Keratinocyte (primary cell): ENCODE results near the gene ZKSCAN1.

Source experiments
- EZH2 ChIP-seq: IDR thresholded peaks from one replicate; pipeline ENCODE4 v1.6.1; 2012; ENCODE audit warnings: inconsistent platforms, mild to moderate bottlenecking, low read length, moderate library complexity
- TF ChIP-seq, protein P1 (sequence below), 3 experiments: IDR thresholded peaks in 1 of 3; conservative IDR thresholded peaks in 1 of 3; optimal IDR thresholded peaks in 1 of 3; 2 replicates in 2 of 3; 3 replicates in 1 of 3; pipeline versions ENCODE3 to v1.5.1; 2011; ENCODE audit warnings: low read length in 3 of 3, mild to moderate bottlenecking in 3 of 3, moderate library complexity in 2 of 3, control low read depth in 1 of 3, inconsistent platforms in 1 of 3; ENCODE audit not compliant: insufficient read depth in 2 of 3; ENCODE audit errors: extremely low read depth in 1 of 3

DNA sequence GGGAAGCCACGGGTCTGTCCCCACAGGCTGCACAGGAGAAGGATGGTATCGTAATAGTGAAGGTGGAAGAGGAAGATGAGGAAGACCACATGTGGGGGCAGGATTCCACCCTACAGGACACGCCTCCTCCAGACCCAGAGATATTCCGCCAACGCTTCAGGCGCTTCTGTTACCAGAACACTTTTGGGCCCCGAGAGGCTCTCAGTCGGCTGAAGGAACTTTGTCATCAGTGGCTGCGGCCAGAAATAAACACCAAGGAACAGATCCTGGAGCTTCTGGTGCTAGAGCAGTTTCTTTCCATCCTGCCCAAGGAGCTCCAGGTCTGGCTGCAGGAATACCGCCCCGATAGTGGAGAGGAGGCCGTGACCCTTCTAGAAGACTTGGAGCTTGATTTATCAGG, 8.1 kb downstream of the ZKSCAN1 start:
- TF ChIP-seq, protein P1, sequence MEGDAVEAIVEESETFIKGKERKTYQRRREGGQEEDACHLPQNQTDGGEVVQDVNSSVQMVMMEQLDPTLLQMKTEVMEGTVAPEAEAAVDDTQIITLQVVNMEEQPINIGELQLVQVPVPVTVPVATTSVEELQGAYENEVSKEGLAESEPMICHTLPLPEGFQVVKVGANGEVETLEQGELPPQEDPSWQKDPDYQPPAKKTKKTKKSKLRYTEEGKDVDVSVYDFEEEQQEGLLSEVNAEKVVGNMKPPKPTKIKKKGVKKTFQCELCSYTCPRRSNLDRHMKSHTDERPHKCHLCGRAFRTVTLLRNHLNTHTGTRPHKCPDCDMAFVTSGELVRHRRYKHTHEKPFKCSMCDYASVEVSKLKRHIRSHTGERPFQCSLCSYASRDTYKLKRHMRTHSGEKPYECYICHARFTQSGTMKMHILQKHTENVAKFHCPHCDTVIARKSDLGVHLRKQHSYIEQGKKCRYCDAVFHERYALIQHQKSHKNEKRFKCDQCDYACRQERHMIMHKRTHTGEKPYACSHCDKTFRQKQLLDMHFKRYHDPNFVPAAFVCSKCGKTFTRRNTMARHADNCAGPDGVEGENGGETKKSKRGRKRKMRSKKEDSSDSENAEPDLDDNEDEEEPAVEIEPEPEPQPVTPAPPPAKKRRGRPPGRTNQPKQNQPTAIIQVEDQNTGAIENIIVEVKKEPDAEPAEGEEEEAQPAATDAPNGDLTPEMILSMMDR (optimal IDR thresholded peaks at IDR 0.05 in 1 of 3, IDR thresholded peaks at IDR 0.05 in 1 of 3, conservative IDR thresholded peaks at IDR 0.05 in 1 of 3; ENCODE audit: extremely low read depth in 1 of 3, insufficient read depth in 2 of 3, low read length in 3 of 3): no peak
- TF ChIP-seq EZH2: no peak
